Stimulated activated CD4-positive, alpha-beta T cell treated with anti-CD3 and anti-CD28 coated beads, Interleukin-2, amount 100 ng/mL, for 24 hours (primary cell): ENCODE results near the gene LTBR.
"Not testable (repeated sequence)": the region's sequence is repeated elsewhere in the genome, so short reads cannot be mapped to it uniquely, and the experiment has no call there.

Experiments used
- DNase-seq, 2 donors: peaks; one replicate each; pipeline ENCODE4 v3.0.0-alpha.2; 2020

The LTBR gene

GRCh38 chr12:6427796-6428195 is 43.8 kb downstream of the LTBR start:
- not testable (repeated sequence) for DNase-seq

- DNase-seq = no peak
These were observed 44.4 kb downstream of the LTBR start for GRCh38 chr12:6428326-6428725.

- peak; percentile 61 to 75 for DNase-seq
These were observed 46.4 kb downstream of the LTBR start for GRCh38 chr12:6430124-6430989.

- DNase-seq = no peak
These were observed 49.0 kb downstream of the LTBR start for GRCh38 chr12:6432991-6433390.

- DNase-seq = peak; percentile 33 to 49
These were observed 50.5 kb downstream of the LTBR start for GRCh38 chr12:6434205-6435140.

DNA sequence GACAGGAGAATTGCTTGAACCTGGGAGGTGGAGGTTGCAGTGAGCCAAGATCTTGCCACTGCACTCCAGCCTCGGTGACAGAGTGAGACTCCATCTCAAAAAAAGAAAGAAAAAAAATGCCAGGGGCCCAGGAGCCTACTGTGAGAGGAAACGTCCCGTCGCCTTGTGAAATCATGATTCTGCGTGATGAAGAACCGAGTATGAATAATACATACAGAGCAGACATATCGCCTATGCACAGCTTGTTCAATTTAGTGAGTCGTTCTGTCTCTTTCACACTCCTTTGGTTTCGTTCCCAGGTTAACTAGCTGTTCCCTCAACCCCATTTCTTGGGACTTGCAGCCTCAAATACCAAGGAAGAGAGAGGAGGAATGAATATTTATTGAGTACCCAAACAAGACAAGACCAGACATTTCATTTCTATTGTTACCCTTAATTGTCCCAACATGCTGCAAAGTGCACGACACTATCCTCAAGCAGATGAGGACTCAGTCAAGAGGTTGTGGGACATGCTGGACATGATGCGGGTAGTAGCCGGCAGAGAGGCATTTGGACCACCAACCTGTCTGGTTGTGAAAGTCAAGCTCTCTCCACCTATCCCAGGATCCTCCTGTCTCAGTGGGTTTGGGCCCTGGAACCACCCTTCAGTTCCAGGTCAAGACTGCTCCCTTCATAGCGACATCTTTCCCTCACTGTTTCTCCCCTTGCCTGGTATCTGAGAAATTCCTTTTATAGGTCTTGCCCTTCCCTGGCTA is 52.2 kb downstream of the LTBR start:
- no peak for DNase-seq

DNA sequence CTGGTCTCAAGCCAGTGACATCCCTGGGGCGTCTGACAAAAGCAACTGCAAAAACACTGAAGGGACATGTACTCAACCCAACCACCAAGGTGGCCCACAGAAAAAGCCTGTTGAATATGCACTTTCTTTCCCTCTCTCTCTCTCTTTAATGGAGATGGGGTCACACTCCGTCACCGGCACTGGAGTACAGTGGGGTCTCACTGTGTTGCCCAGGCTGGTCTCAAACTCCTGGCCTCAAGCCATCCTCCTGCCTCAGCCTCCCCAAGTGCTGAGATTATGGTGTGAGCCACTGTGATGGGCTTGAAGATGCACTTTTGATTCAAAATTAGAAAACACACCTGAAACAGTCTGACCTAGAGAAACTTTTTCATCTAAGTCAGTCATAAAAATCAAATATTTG is 53.6 kb downstream of the LTBR start:
- DNase-seq = no peak

DNA sequence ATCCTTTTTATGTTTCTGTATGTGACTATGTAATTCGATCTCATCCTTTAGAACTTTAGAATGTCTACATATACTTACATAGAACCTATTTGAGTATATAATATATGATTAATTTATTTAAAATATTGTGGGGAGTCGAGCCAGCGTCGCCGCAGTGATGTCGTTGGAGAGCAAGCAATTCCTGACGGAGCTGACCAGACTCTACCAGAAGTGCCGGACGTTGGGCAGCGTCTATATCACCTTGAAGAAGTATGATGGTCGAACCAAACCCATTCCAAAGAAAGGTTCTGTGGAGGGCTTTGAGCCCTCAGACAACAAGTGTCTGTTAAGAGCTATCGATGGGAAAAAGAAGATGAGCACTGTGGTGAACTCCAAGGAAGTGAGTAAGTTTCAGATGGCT is 54.4 kb downstream of the LTBR start:
- no peak for DNase-seq

GRCh38 chr12:6440391-6440790 is 56.4 kb downstream of the LTBR start:
- DNase-seq = no peak
